C4-2B (cell line): ENCODE data around the gene TGM2.

Experiments used
- CTCF ChIP-seq: fragments of 450-650 bp; conservative IDR thresholded peaks from 2 replicates; pipeline ENCODE4 v1.5.1; 2017; ENCODE audit warnings: mild to moderate bottlenecking
- ZFX ChIP-seq: fragments of 450-650 bp; IDR thresholded peaks from 2 replicates; pipeline ENCODE4 v1.6.1; 2017

DNA sequence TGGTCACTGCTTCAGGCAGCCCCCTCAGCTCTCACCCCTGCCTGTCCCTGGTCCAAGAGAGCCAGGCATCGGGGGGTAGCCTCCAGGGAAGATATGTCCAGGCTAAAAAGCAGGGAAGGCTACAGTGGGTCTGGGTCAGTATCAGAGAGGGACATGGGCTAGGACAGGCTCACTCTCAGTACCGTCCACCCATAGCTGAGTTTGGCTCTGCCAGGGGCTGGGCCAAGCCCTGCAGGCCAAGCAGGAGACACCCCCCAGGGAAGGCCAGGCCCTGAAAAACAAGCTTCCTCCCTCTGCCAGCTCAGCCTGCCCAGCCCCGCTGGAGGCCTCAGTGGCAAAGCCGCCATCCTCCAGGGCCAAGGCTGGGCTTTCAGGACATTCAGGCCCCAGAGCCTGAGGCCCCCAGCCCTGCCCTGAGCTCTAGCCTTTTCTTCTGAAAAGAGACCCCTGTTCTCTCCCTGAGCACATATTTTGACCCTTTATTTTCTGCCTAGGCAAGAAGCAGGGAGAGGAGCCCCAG lies 28.6 kb upstream of the TGM2 start:
- TF ChIP-seq CTCF: no peak
- no peak for TF ChIP-seq ZFX
